IMR-90 (cell line): ENCODE results near the gene PCBP4. TPM values are rescaled to one million over a fixed set of nuclear protein-coding genes. Genes with fewer than 3 reads are reported as not detected.
A peak's percentile ranks its signal among the peaks of the same experiment; 100 is the strongest.

Source experiments
- ATAC-seq: fragments of 200-7000 bp; cut with Tn5 transposase; 2 replicates; pipeline ENCODE4 v1.9.1; 2020; ENCODE audit warnings: low read depth, mild to moderate bottlenecking, moderate library complexity
- BruUV-seq: library from RNA; stranded (reverse); fragments of 400-500 nt; replicated peaks from 2 replicates; lab custom pipeline; 2021; lab: Mats Ljungman, UMichigan
- CTCF ChIA-PET: fragments of 300-600 bp; formaldehyde crosslinking; extraction: SDS; loops from one replicate; lab custom pipeline; 2021; ENCODE audit warnings: antibody characterized with exemption; lab: Yijun Ruan, JAX
- POLR2A ChIA-PET: fragments of 300-600 bp; sonication (Branson Sonifier 250); formaldehyde crosslinking; loops from one replicate; lab custom pipeline; 2022; ENCODE audit warnings: antibody characterized with exemption; ENCODE audit not compliant: unreplicated experiment; lab: Charles Lee
- DNase-seq: peaks from one replicate; pipeline ENCODE4 v3.0.0; 2013
- H2AFZ ChIP-seq: replicated peaks from 2 replicates; pipeline ENCODE3; 2013; ENCODE audit warnings: low read length, mild to moderate bottlenecking; ENCODE audit not compliant: poor library complexity
- H2AK5ac ChIP-seq: 2 replicates; pipeline ENCODE4 v1.6.1; 2013; ENCODE audit warnings: low read depth, low read length, inconsistent platforms
- H2AK9ac ChIP-seq: replicated peaks from 2 replicates; pipeline ENCODE3; 2013; ENCODE audit warnings: mild to moderate bottlenecking, low read depth, low read length, moderate library complexity; ENCODE audit not compliant: poor library complexity
- H2BK120ac ChIP-seq: 2 replicates; pipeline ENCODE4 v1.6.1; 2013; ENCODE audit warnings: low read depth, low read length, inconsistent platforms
- H2BK15ac ChIP-seq: 3 replicates; pipeline ENCODE4 v1.6.1; 2013; ENCODE audit warnings: low read depth, low read length, inconsistent platforms
- H2BK20ac ChIP-seq: 2 replicates; pipeline ENCODE4 v1.6.1; 2013; ENCODE audit warnings: low read depth, mild to moderate bottlenecking, inconsistent platforms, low read length, moderate library complexity
- H2BK5ac ChIP-seq: 2 replicates; pipeline ENCODE4 v1.6.1; 2013; ENCODE audit warnings: mild to moderate bottlenecking, low read depth, low read length, inconsistent platforms; ENCODE audit not compliant: poor library complexity, severe bottlenecking
- H3K14ac ChIP-seq: replicated peaks from 2 replicates; pipeline ENCODE4 v1.6.1; 2013; ENCODE audit warnings: low read depth, low read length, inconsistent platforms
- H3K18ac ChIP-seq: 2 replicates; pipeline ENCODE4 v1.6.1; 2013; ENCODE audit warnings: low read depth, low read length, control low read depth
- H3K23ac ChIP-seq: 2 replicates; pipeline ENCODE4 v1.6.1; 2013; ENCODE audit warnings: low read depth, low read length, inconsistent platforms
- H3K27ac ChIP-seq: 2 replicates; pipeline ENCODE4 v1.5.1; 2013; ENCODE audit warnings: mild to moderate bottlenecking, control low read depth, low read length; ENCODE audit not compliant: insufficient read depth
- H3K27me3 ChIP-seq: 2 replicates; pipeline ENCODE4 v1.6.1; 2013; ENCODE audit warnings: low read length; ENCODE audit not compliant: control insufficient read depth, insufficient read depth
- H3K36me3 ChIP-seq: 2 replicates; pipeline ENCODE4 v1.6.1; 2013; ENCODE audit warnings: low read length, mixed read lengths; ENCODE audit not compliant: control insufficient read depth, insufficient read depth
- H3K4ac ChIP-seq: 2 replicates; pipeline ENCODE4 v1.6.1; 2013; ENCODE audit warnings: low read depth, low read length, inconsistent platforms
- H3K4me1 ChIP-seq: 2 replicates; pipeline ENCODE4 v1.6.1; 2013; ENCODE audit warnings: low read length, mixed read lengths; ENCODE audit not compliant: control insufficient read depth, insufficient read depth
- H3K4me2 ChIP-seq: 2 replicates; pipeline ENCODE4 v1.6.1; 2013; ENCODE audit warnings: low read depth, mild to moderate bottlenecking, control low read depth, low read length, moderate library complexity
- H3K4me3 ChIP-seq: 2 replicates; pipeline ENCODE4 v1.5.1; 2013; ENCODE audit warnings: low read depth, mild to moderate bottlenecking, control low read depth, low read length, moderate library complexity; ENCODE audit not compliant: insufficient read depth
- H3K56ac ChIP-seq: 2 replicates; pipeline ENCODE4 v1.6.1; 2013; ENCODE audit warnings: low read length, inconsistent platforms; ENCODE audit not compliant: insufficient read depth; ENCODE audit errors: extremely low read depth
- H3K79me1 ChIP-seq, 2 experiments: 2 replicates each; pipeline ENCODE4 v1.6.1; 2013; ENCODE audit warnings: low read length in 2 of 2, inconsistent platforms in 1 of 2, low read depth in 1 of 2
- H3K9ac ChIP-seq: 2 replicates; pipeline ENCODE4 v1.6.1; 2013; ENCODE audit warnings: low read depth, low read length, control low read depth
- H3K9me1 ChIP-seq: 2 replicates; pipeline ENCODE4 v1.6.1; 2013; ENCODE audit warnings: low read length, inconsistent platforms; ENCODE audit not compliant: insufficient read depth
- H3K9me3 ChIP-seq: 2 replicates; pipeline ENCODE4 v1.6.1; 2013; ENCODE audit warnings: low read length; ENCODE audit not compliant: control insufficient read depth, insufficient read depth
- H4K20me1 ChIP-seq: 2 replicates; pipeline ENCODE4 v1.6.1; 2013; ENCODE audit warnings: low read length, inconsistent platforms; ENCODE audit not compliant: insufficient read depth
- H4K5ac ChIP-seq: 2 replicates; pipeline ENCODE4 v1.6.1; 2013; ENCODE audit warnings: mild to moderate bottlenecking, low read depth, low read length, control low read depth
- H4K8ac ChIP-seq, 2 experiments: 2 replicates each; pipeline ENCODE4 v1.6.1; 2013; ENCODE audit warnings: low read depth in 2 of 2, low read length in 2 of 2, control low read depth in 1 of 2, inconsistent platforms in 1 of 2
- H4K91ac ChIP-seq: 2 replicates; pipeline ENCODE4 v1.6.1; 2013; ENCODE audit warnings: low read depth, low read length, inconsistent platforms; ENCODE audit not compliant: insufficient read depth
- CTCF ChIP-seq: conservative IDR thresholded peaks from 2 replicates; pipeline ENCODE4 v1.5.1; 2012; ENCODE audit warnings: mild to moderate bottlenecking, low read depth, low read length, improper control_type of control experiment
- MAZ ChIP-seq: IDR thresholded peaks from 2 replicates; pipeline ENCODE4 v1.6.1; 2012; ENCODE audit warnings: low read depth, mild to moderate bottlenecking, low read length, improper control_type of control experiment, moderate library complexity, borderline replicate concordance
- WGBS, 2 experiments: methylation state at CpG; one replicate each; pipeline versions ENCODE4 v1.1.5 to v1.1.7; 2013; ENCODE audit warnings: missing lambda C conversion rate in 2 of 2; ENCODE audit not compliant: insufficient read length in 1 of 2; ENCODE audit errors: extremely low coverage in 2 of 2; 5-methylcytosine and 5-hydroxymethylcytosine counted together
- dilution Hi-C: fragments of 300-500 bp; cut with HindIII; formaldehyde crosslinking; loops from one replicate; pipeline ENCODE4 v1.14.3; 2018; ENCODE audit warnings: low sequenced_read_pairs; ENCODE audit not compliant: unreplicated experiment
- in situ Hi-C: fragments of 300-500 bp; cut with MboI; formaldehyde crosslinking; loops from 3 replicates; pipeline ENCODE4 v1.14.3; 2019; ENCODE audit warnings: low sequenced_read_pairs, inconsistent platforms, mixed read lengths
- intact Hi-C: fragments of 100-400 bp; cut with micrococcal nuclease; formaldehyde crosslinking; loops from 2 replicates; pipeline ENCODE4 v1.10.0; 2022
- polyA plus RNA-seq, 3 experiments: library from polyadenylated mRNA; depleted of rRNA; stranded (reverse); fragments of >200 nt; gene quantifications; 2 replicates each; pipeline ENCODE4 v1.2.3, GENCODE V29; 2012; ENCODE audit warnings: low replicate concordance in 1 of 3
- total RNA-seq: library from RNA; depleted of rRNA; stranded (reverse); fragments of >200 nt; gene quantifications from 2 replicates; pipeline ENCODE4 v1.2.3, GENCODE V29; 2012
- TF ChIP-seq, protein P1 (sequence below): fragments of 150-350 bp; IDR thresholded peaks from 2 replicates; pipeline ENCODE4 v1.6.1; 2016; ENCODE audit warnings: low read depth, mild to moderate bottlenecking, low read length, moderate library complexity, borderline replicate concordance

The PCBP4 gene
- total and polyA plus RNA-seq, 2 of the 4 experiments (the other 2 are of a cell fraction) = 70.8 to 110 TPM

DNA sequence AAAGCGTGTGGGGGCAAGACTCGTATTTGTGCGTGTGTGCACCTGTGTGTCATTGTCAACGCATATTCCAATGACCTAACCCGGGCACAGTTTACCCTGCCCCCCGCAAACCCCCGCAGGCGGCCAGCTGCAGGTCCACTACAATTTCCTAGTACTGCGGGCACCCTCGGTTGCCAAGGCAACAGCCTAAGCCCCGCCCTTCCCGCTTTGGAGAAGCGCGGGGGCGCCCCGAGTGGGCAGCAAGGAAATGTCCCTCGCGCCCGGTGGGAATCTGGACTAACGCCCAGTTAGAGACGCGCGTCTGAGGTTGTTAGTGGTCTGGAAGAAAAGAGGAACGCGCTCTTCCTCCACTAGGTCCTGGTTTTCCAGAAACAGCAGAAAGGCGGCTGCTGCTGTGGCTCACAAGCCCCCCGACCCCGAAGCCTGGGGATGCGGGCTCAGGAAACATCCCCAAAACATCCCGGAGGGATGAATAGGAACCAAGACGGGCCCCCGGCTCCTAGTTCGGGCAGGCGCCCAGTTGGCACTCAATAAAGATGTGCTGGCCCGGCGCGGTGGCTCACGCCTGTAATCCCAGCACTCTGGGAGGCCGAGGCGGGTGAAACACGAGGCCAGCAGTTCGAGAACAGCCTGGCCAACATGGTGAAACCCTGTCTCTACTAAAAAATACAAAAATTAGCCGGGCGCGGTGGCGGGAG lies 8.7 kb upstream of the PCBP4 start:
- Histone ChIP-seq H4K8ac (no peak overlapping the region; a peak in 1 of 4 replicates), H2BK120ac (no peak overlapping the region), H2BK20ac (no peak overlapping the region), H3K4ac (no peak overlapping the region), H2BK5ac (no peak overlapping the region), H3K27me3 (no peaks in the 10 kb centered on the region), H3K27ac (no peak overlapping the region), H4K5ac (no peak overlapping the region), H3K14ac (no peak overlapping the region), H2AK9ac (peak overlapping the region; percentile 23), H3K79me1 (peaks cover 10 to 38% of the 10 kb centered on the region in 2 experiments; a peak in 3 of 4 replicates), H3K4me3 (no peak overlapping the region), H3K9ac (no peak overlapping the region), H3K36me3 (no peaks in the 10 kb centered on the region), H3K9me3 (no peaks in the 10 kb centered on the region), H4K91ac (no peak overlapping the region), H3K4me1 (peaks cover 13% of the 10 kb centered on the region), H2BK15ac (no peak overlapping the region), H2AK5ac (no peak overlapping the region), H2AFZ (peak overlapping the region; percentile 97), H3K56ac (no peak overlapping the region), H3K4me2 (peak overlapping the region; percentile 86), H3K9me1 (peaks cover 12% of the 10 kb centered on the region), H3K23ac (no peak overlapping the region; the same call in 1 of the 2 replicates), H4K20me1 (peaks cover 4% of the 10 kb centered on the region; the same call in 1 of the 2 replicates), H3K18ac (no peak overlapping the region)
- in situ Hi-C loops (no loop called here), dilution Hi-C loops (no loop called here), intact Hi-C loops (no loop called here)
- WGBS, 2 experiments = 36% methylated on average over 20 of the region's 46 CpGs; no CpG with 5 or more reads in 1 of the 2 experiments
- peak; percentile 64 for DNase-seq
- CTCF ChIA-PET = no interaction called here
- BruUV-seq = no TSS peak
- TF ChIP-seq MAZ (peak; percentile 42; the same call in 1 of the 2 replicates), CTCF (peak; percentile 19; the same call in 1 of the 2 replicates)
- TF ChIP-seq, protein P1, sequence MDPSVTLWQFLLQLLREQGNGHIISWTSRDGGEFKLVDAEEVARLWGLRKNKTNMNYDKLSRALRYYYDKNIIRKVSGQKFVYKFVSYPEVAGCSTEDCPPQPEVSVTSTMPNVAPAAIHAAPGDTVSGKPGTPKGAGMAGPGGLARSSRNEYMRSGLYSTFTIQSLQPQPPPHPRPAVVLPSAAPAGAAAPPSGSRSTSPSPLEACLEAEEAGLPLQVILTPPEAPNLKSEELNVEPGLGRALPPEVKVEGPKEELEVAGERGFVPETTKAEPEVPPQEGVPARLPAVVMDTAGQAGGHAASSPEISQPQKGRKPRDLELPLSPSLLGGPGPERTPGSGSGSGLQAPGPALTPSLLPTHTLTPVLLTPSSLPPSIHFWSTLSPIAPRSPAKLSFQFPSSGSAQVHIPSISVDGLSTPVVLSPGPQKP = no peak
- ATAC-seq = 0 out of 2 replicates have a peak, but pooled peaks have one; percentile 6
- POLR2A ChIA-PET = no interaction called here
